ENCODE measurements around the gene RPTOR. TPM values are rescaled to one million over a fixed set of nuclear protein-coding genes. Genes with fewer than 3 reads are reported as not detected.
"Not testable (repeated sequence)": the region's sequence is repeated elsewhere in the genome, so short reads cannot be mapped to it uniquely, and the experiment has no call there.

Gene RPTOR
- total RNA-seq, 1 donor from 2014 or later = 18.8 TPM

GRCh38 chr17:80682372-80682771 lies 137.7 kb downstream of the RPTOR start:
- ATAC-seq = no peak
- DNase-seq (ENCODE audit: low spot score) = no peak

DNA sequence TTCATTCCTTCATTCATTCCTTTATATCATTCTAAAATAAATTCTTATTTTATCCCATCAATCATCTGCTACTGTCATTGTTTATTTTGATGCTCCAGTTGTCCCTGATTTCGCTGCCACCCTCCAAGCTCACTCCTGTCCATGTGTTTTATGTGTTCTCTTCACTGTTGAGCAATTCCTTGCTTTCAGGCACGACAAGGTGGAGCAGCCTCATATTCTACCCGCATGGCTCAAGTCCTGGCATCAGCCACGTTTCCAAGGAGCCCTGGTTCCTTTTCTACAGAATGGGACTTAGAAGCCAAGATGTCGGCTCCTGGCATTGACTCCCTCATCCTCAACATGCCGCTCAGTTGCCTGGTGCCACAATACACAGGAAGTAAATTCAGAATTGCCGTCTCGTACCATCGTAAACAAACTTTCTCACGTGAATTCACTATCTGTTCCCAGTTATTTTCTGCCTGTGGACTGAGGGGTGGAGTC lies 139.0 kb downstream of the RPTOR start:
- ATAC-seq (no peak), DNase-seq (ENCODE audit: low spot score) (no peak)

DNA sequence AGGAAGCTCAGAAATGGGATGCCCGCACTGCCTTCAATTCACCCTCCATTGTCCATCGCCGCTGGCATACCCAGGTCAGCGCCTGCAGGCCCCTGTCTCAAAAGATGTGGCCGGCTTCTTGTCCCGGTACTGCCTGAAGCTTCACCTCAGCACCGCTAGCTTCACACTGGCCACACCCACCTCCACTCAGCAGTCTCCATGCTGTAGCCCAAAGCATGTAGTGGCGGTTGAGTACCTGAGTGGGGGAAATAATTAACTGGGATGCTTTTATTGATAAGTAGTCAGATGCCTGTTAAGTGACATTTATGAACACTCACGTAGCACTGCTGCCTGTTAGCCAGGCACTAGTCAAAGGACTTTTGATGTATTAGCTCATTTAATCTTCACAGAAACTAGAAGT lies 143.2 kb downstream of the RPTOR start:
- DNase-seq (ENCODE audit: low spot score) (no peak), ATAC-seq (no peak)

- no peak for DNase-seq (ENCODE audit: low spot score)
- no peak for ATAC-seq
Measured at GRCh38 chr17:80689129-80689619, 144.5 kb downstream of the RPTOR start.

GRCh38 chr17:80691784-80692183 lies 147.1 kb downstream of the RPTOR start:
- DNase-seq (ENCODE audit: low spot score) (no peak), ATAC-seq (no peak)

GRCh38 chr17:80692931-80693467 lies 148.4 kb downstream of the RPTOR start:
- ATAC-seq = no peak
- no peak for DNase-seq (ENCODE audit: low spot score)

DNA sequence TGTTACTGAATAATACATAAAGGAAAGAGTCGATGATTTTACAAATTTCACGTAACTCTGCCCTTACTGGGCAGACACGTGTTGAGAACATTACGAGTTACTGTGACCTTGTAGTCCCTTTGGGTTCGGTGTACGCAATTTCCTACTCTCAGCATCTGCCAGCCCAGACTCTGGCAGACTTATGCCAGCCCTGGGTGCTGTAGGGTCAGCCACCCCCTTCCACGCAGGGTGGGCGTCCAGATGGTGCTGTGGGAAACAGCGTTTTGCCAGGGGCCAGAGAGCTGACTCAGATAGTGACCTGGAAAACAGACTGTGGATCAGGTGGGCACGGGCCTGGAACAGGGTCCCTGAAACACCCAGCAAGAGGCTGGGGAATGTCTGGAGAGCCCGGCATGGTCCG lies 148.9 kb downstream of the RPTOR start:
- ATAC-seq = no peak
- DNase-seq (ENCODE audit: low spot score) = no peak

GRCh38 chr17:80694085-80694991 lies 149.7 kb downstream of the RPTOR start:
- DNase-seq (ENCODE audit: low spot score) (no peak), ATAC-seq (no peak)

GRCh38 chr17:80694992-80695912 lies 150.6 kb downstream of the RPTOR start:
- no peak for DNase-seq (ENCODE audit: low spot score)
- peak; percentile 17 for ATAC-seq

- ATAC-seq = no peak
Measured at GRCh38 chr17:80695979-80696378, 151.3 kb downstream of the RPTOR start.

GRCh38 chr17:80696456-80696855 lies 151.8 kb downstream of the RPTOR start:
- ATAC-seq = no peak
- DNase-seq (ENCODE audit: low spot score) = no peak

More at GRCh38 chr17:80695979-80696378, 151.3 kb downstream of the RPTOR start:
- DNase-seq (ENCODE audit: low spot score) = no peak

- ATAC-seq (no peak), DNase-seq (ENCODE audit: low spot score) (no peak)
Measured at GRCh38 chr17:80696964-80697363, 152.3 kb downstream of the RPTOR start.

DNA sequence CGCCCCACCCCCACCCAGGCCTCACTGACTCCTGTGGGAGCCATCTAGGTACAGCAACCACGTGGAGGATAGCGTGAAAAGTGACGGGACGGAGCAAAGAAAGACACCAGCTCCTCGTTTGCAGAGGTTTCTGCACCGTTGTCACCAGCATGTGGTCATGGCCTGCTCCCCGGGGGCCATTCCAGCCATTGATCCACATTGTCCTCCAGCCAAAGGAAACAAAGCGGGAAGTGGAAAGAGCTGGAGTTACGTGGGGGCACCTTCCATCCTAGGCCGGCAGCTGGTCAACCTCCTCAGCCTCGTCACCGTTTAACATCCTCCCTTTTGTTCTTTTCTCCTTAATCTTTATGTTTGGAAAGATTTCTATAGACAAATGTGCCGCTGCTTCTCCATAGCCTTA lies 153.7 kb downstream of the RPTOR start:
- DNase-seq (ENCODE audit: low spot score) = no peak

DNA sequence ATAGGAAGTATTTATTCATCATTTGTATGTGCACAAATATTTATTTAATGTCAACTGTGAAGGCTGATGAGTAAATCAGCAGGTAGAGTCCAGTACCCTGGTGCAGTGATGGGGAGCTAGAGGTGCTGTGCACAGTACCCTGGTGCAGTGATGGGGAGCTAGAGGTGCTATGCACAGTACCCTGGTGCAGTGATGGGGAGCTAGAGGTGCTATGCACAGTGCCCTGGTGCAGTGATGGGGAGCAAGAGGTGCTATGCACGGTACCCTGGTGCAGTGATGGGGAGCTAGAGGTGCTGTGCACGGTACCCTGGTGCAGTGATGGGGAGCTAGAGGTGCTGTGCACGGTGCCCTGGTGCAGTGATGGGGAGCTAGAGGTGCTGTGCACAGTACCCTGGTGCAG lies 154.6 kb downstream of the RPTOR start:
- not testable (repeated sequence) for ATAC-seq; DNase-seq (ENCODE audit: low spot score)

More for the DNA sequence above, 153.7 kb downstream of the RPTOR start:
- ATAC-seq = no peak

- no peak for DNase-seq (ENCODE audit: low spot score)
- ATAC-seq = no peak
Measured at GRCh38 chr17:80701730-80702129, 157.1 kb downstream of the RPTOR start.

- DNase-seq (ENCODE audit: low spot score) (no peak), ATAC-seq (no peak)
Measured at GRCh38 chr17:80702315-80703141, 157.9 kb downstream of the RPTOR start.

DNA sequence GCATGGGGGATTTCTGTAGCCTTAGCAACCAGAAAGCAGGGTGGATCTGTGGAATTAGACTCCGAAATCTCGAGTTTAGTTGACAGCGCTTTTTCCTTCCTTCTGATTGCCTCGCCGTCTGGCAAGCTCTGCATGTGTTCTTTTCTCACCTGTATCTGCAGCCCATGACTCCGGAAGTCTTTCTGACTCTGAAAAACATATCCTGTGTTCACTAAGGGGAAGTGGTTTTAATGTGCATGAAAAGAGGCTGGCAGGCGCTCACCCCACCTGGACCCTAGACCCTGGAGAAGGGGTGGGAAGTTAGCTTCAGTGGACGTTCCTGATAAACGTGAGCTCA lies 158.5 kb downstream of the RPTOR start:
- ATAC-seq (no peak), DNase-seq (ENCODE audit: low spot score) (no peak)

- no peak for DNase-seq (ENCODE audit: low spot score)
- ATAC-seq = no peak
Measured at GRCh38 chr17:80704381-80704819, 159.8 kb downstream of the RPTOR start.

GRCh38 chr17:80704894-80705293 lies 160.3 kb downstream of the RPTOR start:
- ATAC-seq (no peak), DNase-seq (ENCODE audit: low spot score) (no peak)

DNA sequence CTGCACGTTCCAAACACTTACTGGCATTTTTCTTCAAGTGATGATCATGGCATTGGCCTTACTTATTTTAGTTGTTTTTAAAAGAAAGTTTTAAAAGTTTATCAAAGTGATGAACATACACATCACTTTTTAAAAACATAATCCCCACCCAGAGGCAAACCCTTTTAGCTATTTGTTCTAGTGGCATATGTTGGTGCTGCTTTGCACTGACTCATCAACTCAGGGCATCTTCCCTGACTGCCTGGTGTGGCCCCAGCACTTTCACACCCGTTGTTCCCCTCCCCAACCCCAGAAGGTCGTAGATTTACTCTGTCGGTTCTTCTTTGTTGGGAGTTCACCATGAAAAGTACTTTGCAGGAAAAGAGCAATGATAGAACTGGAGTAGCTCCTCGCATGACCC lies 161.3 kb downstream of the RPTOR start:
- DNase-seq (ENCODE audit: low spot score) (no peak), ATAC-seq (no peak)
